ENCODE data around the gene KMO.

The KMO gene

DNA sequence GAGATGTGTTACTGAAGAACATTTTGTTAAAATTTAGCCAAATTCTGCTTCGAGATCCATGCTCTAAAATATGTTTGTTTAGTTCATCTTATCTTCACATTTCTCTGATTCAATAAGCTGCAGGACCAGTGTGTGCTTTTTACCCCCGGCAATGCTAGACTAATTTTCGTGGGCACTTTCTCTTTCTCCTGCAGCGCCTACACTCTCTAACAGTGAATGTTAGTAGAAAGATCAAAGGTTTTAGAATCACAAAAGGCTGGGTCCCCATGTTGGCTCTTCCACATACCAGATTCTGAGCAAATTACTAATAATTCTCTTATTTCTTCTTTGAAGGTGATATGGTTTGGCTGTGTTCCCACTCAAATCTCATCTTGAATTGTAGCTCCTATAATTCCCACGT, 99.5 kb downstream of the KMO start:
- DNase-seq: no peak

- DNase-seq: no peak
Measured at GRCh38 chr1:241632987-241633386, 100.8 kb downstream of the KMO start.

- DNase-seq: no peak
Measured at GRCh38 chr1:241635556-241636152, 103.5 kb downstream of the KMO start.

DNA sequence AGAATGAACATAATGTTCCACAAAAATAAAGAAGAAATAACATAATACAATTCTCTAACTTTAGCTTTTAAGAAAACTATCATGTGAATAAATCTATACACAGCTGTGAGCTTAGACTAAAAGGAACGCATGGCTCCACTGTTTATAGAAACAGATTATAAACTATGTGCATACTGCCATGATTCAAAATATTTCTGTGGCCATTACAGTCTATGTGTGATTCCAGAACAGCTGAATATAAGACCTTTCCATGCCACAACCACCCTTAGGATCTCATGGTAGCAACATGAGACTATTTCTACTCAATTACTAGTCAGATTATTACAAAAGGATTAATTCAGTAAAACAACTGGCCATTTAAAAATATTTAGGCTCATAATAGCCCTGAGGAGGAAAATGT, 104.1 kb downstream of the KMO start:
- DNase-seq: no peak

GRCh38 chr1:241637046-241637590, 104.9 kb downstream of the KMO start:
- no peak for DNase-seq

DNA sequence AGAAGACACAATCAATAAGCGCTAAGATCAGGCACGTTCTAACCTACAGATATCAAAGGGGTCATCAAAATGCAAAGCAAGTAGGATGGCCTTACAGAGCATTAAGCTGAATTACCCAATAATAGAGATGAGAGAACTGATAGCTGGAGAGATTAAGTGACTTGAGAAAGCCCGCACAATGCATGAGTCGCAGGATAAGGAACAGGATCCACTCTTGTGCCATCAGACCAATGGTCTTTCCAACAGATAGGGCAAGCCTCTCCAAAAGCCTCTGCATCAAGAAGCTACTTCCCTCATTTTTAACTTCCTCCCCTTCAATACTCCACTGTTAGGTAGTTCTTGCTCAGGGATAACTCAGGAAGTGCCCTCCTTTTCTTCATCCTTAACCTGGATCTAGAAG, 105.4 kb downstream of the KMO start:
- DNase-seq: no peak

DNA sequence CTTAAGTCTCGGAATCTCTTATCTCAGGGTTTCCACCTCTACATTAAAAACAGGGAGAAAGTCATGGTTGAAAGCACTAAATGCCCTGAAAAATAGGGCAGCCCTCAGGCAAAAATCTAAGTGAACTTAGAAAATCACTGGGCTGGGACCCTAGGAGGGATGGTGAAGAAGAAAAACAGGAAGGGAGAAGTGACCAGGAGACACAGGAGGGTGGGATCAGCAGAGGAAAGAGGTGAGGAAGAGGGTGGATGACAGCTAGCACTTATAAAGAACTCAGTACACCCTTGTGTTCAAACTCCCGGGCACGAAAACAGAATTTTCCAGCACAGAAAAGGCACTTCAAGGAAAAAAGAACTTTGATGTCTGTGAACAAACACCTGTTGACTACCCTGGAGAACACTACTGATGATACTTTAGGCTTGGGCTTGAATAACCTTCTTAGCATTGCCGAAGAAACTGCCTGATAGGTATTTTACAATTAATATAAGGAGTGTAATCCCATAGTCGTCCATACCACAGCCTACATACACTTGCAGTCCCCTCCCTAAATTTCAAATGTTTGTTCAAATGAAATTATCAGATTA, 106.0 kb downstream of the KMO start:
- no peak for DNase-seq

DNA sequence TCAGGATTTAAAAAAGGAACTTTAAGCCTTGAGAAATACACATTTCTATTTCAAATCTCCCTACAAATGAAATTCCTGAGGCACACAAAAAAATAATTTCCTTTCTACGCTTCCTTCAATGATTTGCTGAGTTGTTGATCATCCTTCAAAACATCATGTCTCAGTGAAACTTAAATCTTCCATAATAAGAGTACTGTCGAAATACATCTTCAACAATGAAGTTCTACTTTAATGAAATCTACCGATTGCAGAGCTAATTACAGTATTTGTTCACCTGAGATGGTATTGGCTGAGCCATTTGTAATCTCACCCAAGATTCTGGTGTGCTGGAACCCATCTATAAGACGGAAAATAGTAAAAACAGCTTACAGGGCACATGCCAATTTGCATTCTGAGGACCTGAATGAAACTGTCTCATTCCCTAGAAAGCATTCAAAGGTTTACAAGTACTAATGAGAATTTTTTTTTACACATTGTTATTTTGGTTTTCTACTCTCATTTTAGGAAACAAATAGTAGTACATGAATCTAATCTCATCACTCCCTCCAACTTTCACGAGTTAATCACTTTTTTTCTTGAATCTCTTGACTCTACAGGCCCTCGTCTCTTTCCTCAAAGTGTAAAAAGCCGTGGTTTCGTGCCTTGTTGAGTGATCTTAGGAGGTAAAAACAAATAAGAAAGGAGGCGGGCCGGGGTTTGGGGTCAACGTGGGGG, 106.9 kb downstream of the KMO start:
- DNase-seq: no peak

DNA sequence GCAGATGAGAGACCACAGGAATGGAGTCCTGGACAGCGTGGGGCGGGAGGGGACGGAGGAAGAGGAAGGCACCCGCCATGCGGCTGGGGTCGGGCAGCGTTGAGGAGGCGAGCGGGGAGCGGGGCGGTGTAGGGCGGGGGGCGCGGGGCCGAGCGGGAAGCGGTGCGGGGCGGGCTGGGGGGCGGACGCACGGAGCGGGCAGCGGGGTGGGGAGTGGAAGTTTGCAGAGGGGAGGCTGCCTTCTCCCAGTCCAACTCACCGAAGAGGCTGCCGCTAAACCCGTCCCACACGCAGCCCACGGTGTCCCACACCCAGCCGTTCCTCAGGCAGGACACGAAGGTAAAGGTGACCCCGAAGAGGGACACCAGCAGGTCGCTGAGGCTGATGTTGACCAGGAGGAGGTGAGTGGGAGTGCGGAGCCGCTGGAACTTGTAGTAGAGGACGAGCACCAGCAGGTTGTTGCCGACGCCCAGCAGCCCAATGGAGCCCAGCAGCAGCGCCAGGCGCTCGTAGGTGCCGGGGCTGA, 107.5 kb downstream of the KMO start:
- peak; percentile 36 for DNase-seq

DNA sequence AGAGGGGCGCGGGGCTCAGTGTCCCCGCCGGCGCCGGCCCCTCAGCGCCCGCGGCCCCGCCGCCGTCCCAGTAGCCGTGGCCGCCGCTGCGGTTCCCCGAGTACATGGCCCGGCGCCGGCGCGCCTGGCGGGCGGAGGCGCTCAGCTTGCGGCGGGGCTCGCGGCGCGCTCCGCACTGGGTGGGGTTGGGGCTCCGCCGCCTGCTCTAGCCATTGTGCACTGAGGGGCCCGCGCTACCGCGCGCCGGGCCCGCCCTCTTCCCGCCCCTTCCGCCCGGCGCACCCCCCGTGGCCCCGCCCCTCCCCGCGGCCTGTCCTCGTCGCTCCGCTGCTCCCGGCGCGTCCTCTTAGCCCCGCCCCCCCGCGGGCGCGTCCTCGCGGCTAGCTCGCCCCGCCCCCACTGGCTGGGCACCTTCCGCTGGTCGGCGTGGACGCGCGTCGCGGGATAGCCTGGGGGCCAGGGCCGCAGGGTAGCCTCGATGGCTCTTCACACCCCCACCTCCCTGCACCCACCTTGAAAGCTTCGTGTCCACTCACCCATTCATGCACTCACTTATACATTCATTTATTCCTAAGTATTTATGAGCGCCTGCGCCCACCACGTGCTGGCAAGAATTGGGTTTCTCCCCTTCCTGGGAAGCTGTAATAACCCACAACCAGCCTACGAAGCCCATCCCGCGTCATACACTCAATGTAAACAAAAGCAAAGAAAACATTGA, 108.1 kb downstream of the KMO start, which contains the start of the genes CHML and OPN3:
TSS of gene CHML (minus strand) at position 221 of the 718 bp plus-strand sequence. CDS start 4,603 bp downstream, outside the sequence.
TSS of gene OPN3 (minus strand) at position 221 of the 718 bp plus-strand sequence. CDS start at position 106, 115 bp downstream.
- DNase-seq: peak; percentile 97

DNA sequence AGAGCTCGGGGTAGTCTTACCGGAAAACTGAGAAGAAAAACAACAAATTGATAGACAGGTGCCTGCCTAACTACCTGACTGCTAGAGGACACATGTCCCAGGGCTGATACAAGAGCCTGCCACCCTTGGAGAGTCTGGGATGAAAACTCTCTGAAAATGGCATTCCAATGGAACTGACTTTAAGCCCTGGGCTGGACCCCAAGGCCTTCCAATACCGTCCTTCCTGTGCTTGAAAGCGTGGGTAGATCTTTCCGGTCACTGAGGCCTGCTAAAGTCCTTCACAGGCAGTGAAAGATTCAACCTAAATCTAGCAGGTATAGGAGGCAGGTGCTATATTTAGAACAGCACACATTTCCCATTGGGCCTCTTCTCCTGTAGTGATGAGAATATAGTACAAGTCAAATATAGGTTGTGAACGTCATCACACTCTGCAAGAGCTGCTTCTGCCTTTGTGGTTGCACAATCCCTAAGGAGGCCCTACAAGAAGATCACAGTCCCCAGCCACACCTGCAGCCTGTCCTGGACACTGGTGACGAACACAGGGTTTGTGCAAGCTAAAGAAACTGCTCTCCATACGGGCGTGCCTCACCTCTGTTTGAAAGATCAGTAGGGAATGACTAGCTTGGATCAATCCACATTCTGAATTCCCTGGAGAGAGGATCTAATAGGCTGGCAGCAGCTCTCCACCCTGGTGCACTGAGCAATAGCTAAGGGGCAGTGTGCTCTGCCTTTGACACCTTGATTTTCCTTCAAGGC, 108.9 kb downstream of the KMO start:
- DNase-seq: no peak

DNA sequence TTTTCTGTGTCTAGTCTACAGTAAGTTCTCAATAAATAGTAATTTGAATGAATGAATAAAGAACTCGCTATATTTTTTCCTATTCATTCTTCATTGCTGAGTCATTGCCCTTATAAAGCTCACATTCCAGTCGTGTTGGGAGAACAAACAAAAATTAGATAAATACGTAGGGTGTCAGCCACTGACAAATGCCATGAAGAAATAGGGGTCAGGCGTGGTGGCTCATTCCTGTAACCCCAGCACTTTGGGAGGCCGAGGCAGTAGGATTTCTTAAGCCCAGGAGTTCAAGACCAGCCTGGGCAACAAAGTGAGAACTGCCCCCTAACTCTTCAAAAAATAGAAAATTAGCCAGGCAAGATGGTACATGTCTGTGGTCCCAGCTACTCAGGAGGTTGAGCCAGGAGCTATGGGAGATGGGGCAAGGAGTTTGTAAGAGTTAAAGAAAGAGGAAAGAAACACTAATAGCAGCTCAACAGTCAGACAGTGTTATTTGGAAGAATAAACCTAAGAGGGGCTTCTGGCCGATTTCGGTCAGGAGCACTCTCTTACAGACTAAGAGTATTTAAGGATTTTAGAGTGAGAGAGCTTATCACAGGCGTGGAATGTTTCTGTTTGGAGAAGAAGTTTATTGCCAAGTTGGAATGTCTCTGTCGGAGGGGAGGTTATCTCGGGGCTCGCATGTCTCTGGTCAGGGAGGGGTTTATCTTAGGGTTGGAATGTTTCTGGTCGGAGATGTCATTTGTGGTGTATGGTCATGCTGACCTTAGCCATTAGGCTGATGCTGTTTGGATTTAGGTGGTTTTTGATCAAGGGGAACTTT, 109.8 kb downstream of the KMO start:
- DNase-seq: no peak

- DNase-seq: no peak
Measured at GRCh38 chr1:241642593-241642944, 110.4 kb downstream of the KMO start.

DNA sequence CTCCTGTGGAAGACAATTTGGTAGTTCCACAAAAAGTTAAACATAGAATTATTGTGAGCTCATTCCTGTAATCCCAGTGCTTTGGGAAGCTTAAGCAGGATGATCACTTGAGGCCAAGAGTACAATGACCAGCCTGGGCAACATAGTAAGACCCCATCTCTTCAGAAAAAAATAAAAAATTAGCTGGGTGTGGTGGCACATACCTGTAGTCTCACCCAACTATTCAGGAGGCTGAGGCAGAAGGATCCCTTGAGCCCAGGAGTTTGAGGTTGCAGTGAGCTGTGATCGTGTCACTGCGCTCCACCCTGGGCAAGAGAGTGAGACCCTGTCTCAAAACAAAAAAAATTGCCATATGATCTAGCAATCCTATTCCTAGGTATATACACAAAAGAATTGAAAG, 112.1 kb downstream of the KMO start:
- no peak for DNase-seq

- no peak for DNase-seq
Measured at GRCh38 chr1:241645199-241645598, 113.0 kb downstream of the KMO start.

All from NCI-H345 (cell line).